ENCODE measurements around the gene PIK3CD. TPM values are rescaled to one million over a fixed set of nuclear protein-coding genes. Genes with fewer than 3 reads are reported as not detected.

PIK3CD gene
- total RNA-seq, 2 experiments from 2014 or later, result 13.6 to 37.1 TPM

DNA sequence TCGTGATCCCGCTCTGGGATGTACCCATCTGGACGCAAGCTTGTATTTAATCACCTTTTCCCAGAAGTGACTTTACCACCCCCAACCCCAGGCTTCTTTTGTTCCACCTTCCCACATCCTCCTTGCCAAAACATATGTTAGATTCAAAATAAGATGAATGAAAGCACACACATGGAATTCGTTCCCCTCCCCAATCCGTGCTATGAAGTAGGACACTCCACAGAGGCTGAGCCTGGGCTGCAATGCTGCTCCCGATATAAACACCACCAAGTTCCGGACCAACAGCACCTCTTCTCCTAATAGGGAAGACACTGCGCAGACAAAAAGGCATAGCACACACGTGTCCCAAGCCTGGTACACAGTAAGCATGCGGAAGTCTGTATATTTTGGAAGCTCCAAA is 86.1 kb downstream of the PIK3CD start:
- no peak overlapping the region for H3K4me2 ChIP-seq (ENCODE audit: low read length)
- peaks cover 93% of the 10 kb centered on the region for H3K36me3 ChIP-seq (ENCODE audit: insufficient read depth, low read length)
- no peak for DNase-seq (ENCODE audit: low spot score)
- no peaks in the 10 kb centered on the region for H4K20me1 ChIP-seq (ENCODE audit: insufficient read depth, low read length)
- peaks cover 6% of the 10 kb centered on the region for H3K4me1 ChIP-seq (ENCODE audit: insufficient read depth, low read length, poor library complexity, severe bottlenecking)
- CTCF ChIA-PET (ENCODE audit: unreplicated experiment), result no interaction called here
- no peak for TF ChIP-seq EZH2phosphoT487 (IDR thresholded peaks at IDR 0.05; ENCODE audit: borderline replicate concordance, low read depth, low read length)
- TF ChIP-seq, protein P1, sequence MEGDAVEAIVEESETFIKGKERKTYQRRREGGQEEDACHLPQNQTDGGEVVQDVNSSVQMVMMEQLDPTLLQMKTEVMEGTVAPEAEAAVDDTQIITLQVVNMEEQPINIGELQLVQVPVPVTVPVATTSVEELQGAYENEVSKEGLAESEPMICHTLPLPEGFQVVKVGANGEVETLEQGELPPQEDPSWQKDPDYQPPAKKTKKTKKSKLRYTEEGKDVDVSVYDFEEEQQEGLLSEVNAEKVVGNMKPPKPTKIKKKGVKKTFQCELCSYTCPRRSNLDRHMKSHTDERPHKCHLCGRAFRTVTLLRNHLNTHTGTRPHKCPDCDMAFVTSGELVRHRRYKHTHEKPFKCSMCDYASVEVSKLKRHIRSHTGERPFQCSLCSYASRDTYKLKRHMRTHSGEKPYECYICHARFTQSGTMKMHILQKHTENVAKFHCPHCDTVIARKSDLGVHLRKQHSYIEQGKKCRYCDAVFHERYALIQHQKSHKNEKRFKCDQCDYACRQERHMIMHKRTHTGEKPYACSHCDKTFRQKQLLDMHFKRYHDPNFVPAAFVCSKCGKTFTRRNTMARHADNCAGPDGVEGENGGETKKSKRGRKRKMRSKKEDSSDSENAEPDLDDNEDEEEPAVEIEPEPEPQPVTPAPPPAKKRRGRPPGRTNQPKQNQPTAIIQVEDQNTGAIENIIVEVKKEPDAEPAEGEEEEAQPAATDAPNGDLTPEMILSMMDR (conservative IDR thresholded peaks at IDR 0.05; ENCODE audit: low read length), result no peak
- intact Hi-C loops (cut with micrococcal nuclease; ENCODE audit: unreplicated experiment), result no loop called here
- BruUV-seq (replicated peaks), result no TSS peak
- H3K79me2 ChIP-seq (ENCODE audit: insufficient read depth, low read depth, low read length), result no peaks in the 10 kb centered on the region
- H3K27ac ChIP-seq (ENCODE audit: low read depth, low read length, poor library complexity, severe bottlenecking), result no peak overlapping the region
- H2AFZ ChIP-seq (ENCODE audit: low read length), result no peak overlapping the region
- POLR2A ChIA-PET, result no interaction called here
- no peaks in the 10 kb centered on the region for H3K9me2 ChIP-seq (ENCODE audit: insufficient read depth, low read length)
- no peaks in the 10 kb centered on the region for H3K9me3 ChIP-seq (ENCODE audit: low read length)
- no peak overlapping the region for H3K4me3 ChIP-seq (ENCODE audit: low read depth, low read length, poor library complexity, severe bottlenecking)

DNA sequence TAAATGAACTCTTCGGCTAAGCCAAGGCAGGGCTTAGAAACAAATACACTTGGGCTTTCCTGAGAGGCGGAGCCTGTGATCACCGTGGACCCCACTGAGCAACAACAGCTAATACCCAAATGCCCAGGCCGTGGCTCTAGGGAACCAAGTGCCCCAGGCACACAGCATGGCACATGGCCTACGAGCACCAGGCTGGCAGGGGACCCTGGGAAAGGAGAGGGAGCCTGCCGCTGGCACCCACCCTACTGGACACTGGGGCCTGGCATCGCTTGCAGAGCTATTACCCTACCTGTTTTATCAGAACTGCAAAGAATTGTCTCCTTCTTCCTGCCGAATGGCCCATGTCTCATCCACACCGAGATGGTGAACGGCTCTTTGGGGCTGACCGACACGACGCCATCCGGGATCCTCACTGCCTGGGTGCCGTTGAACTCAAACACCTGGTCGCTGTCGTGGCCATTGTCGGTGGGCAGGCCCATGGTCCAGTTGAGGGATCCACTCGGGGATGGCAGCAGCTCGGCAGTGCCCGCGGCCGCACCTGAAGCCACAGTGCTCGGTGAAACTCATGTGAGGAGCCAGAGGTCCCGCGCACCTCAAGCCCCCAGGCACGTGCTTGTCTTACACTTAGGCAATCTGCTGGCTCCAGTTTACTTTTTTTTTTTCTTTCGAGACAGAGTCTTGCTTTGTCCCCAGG is 92.7 kb downstream of the PIK3CD start:
- BruUV-seq (replicated peaks), result no TSS peak
- Histone ChIP-seq H2AFZ (ENCODE audit: low read length) (no peak overlapping the region), H3K4me1 (ENCODE audit: insufficient read depth, low read length, poor library complexity, severe bottlenecking) (no peaks in the 10 kb centered on the region), H3K36me3 (ENCODE audit: insufficient read depth, low read length) (peaks cover 93% of the 10 kb centered on the region), H3K79me2 (ENCODE audit: insufficient read depth, low read depth, low read length) (no peaks in the 10 kb centered on the region), H4K20me1 (ENCODE audit: insufficient read depth, low read length) (no peaks in the 10 kb centered on the region), H3K9me3 (ENCODE audit: low read length) (no peaks in the 10 kb centered on the region), H3K9me2 (ENCODE audit: insufficient read depth, low read length) (no peaks in the 10 kb centered on the region), H3K4me3 (ENCODE audit: low read depth, low read length, poor library complexity, severe bottlenecking) (no peak overlapping the region), H3K27ac (ENCODE audit: low read depth, low read length, poor library complexity, severe bottlenecking) (no peak overlapping the region), H3K4me2 (ENCODE audit: low read length) (no peak overlapping the region)
- POLR2A ChIA-PET, result interaction anchor here (0.6 kb wide), 1 partner anchor 365 kb away, joined by 4 read pairs; no protein-coding TSS in a partner anchor
- TF ChIP-seq EZH2phosphoT487 (IDR thresholded peaks at IDR 0.05; ENCODE audit: borderline replicate concordance, low read depth, low read length), result no peak
- TF ChIP-seq, protein P1 (conservative IDR thresholded peaks at IDR 0.05; ENCODE audit: low read length), result no peak
- CTCF ChIA-PET (ENCODE audit: unreplicated experiment), result interaction anchor here (0.7 kb wide), 1 partner anchor 1774 kb away, joined by 3 read pairs; no protein-coding TSS in a partner anchor
- intact Hi-C loops (cut with micrococcal nuclease; ENCODE audit: unreplicated experiment), result no loop called here
- no peak for DNase-seq (ENCODE audit: low spot score)

DNA sequence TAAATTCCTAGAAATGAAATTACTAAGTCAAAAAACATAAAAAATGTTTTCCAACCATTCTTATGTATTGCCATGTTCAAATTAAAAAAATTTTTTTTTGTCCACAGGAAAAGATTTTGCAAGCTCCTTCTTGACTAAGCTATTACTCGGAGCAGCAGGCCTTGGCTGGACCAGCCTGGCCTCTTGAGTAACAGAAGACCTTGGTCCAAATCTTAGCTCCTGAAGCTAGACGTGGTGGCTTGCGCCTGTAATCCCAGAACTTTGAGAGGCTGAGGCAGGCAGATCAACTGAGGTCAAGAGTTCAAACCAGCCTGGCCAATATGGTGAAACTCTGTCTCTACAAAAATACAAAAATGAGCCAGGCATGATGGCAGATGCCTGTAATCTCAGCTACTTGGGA is 94.7 kb downstream of the PIK3CD start:
- intact Hi-C loops (cut with micrococcal nuclease; ENCODE audit: unreplicated experiment), result no loop called here
- no TSS peak for BruUV-seq (replicated peaks)

More for the DNA sequence above, 94.7 kb downstream of the PIK3CD start:
- TF ChIP-seq, protein P1 (conservative IDR thresholded peaks at IDR 0.05; ENCODE audit: low read length), result no peak
- no peak for TF ChIP-seq EZH2phosphoT487 (IDR thresholded peaks at IDR 0.05; ENCODE audit: borderline replicate concordance, low read depth, low read length)
- ChIA-PET POLR2A (interaction anchor here (0.7 kb wide), 1 partner anchor 1368 kb away, joined by 8 read pairs; no protein-coding TSS in a partner anchor), CTCF (ENCODE audit: unreplicated experiment) (no interaction called here)
- no peaks in the 10 kb centered on the region for H3K9me2 ChIP-seq (ENCODE audit: insufficient read depth, low read length)
- H3K36me3 ChIP-seq (ENCODE audit: insufficient read depth, low read length), result peaks cover 96% of the 10 kb centered on the region
- H3K9me3 ChIP-seq (ENCODE audit: low read length), result no peaks in the 10 kb centered on the region
- H4K20me1 ChIP-seq (ENCODE audit: insufficient read depth, low read length), result no peaks in the 10 kb centered on the region
- H3K79me2 ChIP-seq (ENCODE audit: insufficient read depth, low read depth, low read length), result no peaks in the 10 kb centered on the region
- H3K27ac ChIP-seq (ENCODE audit: low read depth, low read length, poor library complexity, severe bottlenecking), result no peak overlapping the region
- no peak for DNase-seq (ENCODE audit: low spot score)
- H3K4me1 ChIP-seq (ENCODE audit: insufficient read depth, low read length, poor library complexity, severe bottlenecking), result no peaks in the 10 kb centered on the region
- no peak overlapping the region for H3K4me2 ChIP-seq (ENCODE audit: low read length)
- no peak overlapping the region for H2AFZ ChIP-seq (ENCODE audit: low read length)
- no peak overlapping the region for H3K4me3 ChIP-seq (ENCODE audit: low read depth, low read length, poor library complexity, severe bottlenecking)
